A549 (cell line): ENCODE results near the gene SCTR.

Experiments
- FOXS1 ChIP-seq: fragments of 250-450 bp; sonication (Bioruptor Pico); IDR thresholded peaks from 2 replicates; pipeline ENCODE4 v1.5.0; 2020; ENCODE audit warnings: mild to moderate bottlenecking, moderate library complexity
- POLR2A ChIP-seq: IDR thresholded peaks from 2 replicates; pipeline ENCODE4 v1.6.1; 2012; ENCODE audit warnings: mild to moderate bottlenecking, low read length
- RAD21 ChIP-seq, 2 experiments: fragments of >200 bp in 1 of 2; sonication (Bioruptor Twin) in 1 of 2; formaldehyde crosslinking in 1 of 2; IDR thresholded peaks in 1 of 2; conservative IDR thresholded peaks in 1 of 2; 2 replicates in 1 of 2; 3 replicates in 1 of 2; pipeline ENCODE4 v1.6.1; 2012 to 2018; ENCODE audit warnings: inconsistent platforms in 1 of 2
- ZFP36 ChIP-seq: fragments of 450-650 bp; IDR thresholded peaks from 2 replicates; pipeline ENCODE4 v1.6.1; 2014; ENCODE audit warnings: borderline replicate concordance; ENCODE audit not compliant: partially characterized antibody
- TF ChIP-seq, protein P1 (sequence below): fragments of 200-600 bp; sonication (generic); IDR thresholded peaks from 2 replicates; pipeline ENCODE4 v1.6.1; 2016; ENCODE audit warnings: antibody characterized with exemption, mild to moderate bottlenecking, moderate library complexity

DNA sequence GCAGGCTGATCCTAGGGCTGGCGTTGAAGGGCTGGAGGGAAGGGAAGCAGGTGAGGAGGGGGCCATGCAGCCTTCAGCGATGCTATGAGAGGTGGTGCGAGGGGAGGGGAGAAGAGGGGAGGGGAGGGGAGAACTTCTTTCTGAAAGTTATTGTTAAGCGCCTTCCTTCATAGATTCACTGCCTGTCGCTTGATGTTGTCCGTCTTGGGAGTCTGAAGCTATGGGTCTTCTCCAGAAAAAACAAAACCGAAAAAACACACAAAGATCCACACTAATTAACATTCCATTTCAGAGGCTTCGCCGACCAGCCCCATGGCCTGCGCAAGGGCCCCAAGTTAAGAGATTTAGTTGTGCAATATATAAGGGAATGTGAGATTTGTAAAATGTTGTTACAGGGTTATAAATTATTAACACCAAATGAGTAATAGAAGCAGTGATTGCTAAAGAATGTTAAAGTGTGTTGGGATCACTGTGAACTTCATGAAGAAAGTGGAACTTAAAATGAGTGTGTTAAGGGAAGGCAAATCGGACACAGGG is 20.7 kb upstream of the SCTR start:
- no peak for TF ChIP-seq RAD21 (conservative IDR thresholded peaks at IDR 0.05 in 1 of 2, IDR thresholded peaks at IDR 0.05 in 1 of 2)
- no peak for TF ChIP-seq FOXS1 (CRISPR knock-in tag)
- TF ChIP-seq POLR2A, result no peak
- TF ChIP-seq, protein P1, sequence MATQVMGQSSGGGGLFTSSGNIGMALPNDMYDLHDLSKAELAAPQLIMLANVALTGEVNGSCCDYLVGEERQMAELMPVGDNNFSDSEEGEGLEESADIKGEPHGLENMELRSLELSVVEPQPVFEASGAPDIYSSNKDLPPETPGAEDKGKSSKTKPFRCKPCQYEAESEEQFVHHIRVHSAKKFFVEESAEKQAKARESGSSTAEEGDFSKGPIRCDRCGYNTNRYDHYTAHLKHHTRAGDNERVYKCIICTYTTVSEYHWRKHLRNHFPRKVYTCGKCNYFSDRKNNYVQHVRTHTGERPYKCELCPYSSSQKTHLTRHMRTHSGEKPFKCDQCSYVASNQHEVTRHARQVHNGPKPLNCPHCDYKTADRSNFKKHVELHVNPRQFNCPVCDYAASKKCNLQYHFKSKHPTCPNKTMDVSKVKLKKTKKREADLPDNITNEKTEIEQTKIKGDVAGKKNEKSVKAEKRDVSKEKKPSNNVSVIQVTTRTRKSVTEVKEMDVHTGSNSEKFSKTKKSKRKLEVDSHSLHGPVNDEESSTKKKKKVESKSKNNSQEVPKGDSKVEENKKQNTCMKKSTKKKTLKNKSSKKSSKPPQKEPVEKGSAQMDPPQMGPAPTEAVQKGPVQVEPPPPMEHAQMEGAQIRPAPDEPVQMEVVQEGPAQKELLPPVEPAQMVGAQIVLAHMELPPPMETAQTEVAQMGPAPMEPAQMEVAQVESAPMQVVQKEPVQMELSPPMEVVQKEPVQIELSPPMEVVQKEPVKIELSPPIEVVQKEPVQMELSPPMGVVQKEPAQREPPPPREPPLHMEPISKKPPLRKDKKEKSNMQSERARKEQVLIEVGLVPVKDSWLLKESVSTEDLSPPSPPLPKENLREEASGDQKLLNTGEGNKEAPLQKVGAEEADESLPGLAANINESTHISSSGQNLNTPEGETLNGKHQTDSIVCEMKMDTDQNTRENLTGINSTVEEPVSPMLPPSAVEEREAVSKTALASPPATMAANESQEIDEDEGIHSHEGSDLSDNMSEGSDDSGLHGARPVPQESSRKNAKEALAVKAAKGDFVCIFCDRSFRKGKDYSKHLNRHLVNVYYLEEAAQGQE, result no peak
- TF ChIP-seq ZFP36, result no peak
